Spleen (tissue), 7 donors: ENCODE data around the gene VGLL4.

Experiments used
- POLR2A ChIP-seq, 3 donors: fragments of 450-650 bp; IDR thresholded peaks; one replicate each; pipeline ENCODE4 v1.5.1; 2017; ENCODE audit warnings: antibody characterized with exemption in 3 of 3, mild to moderate bottlenecking in 1 of 3
- TF ChIP-seq, protein P1 (sequence below), 11 experiments: fragments of 200-600 bp in 7 of 11; fragments of 450-650 bp in 4 of 11; sonication (generic) in 4 of 11; IDR thresholded peaks in 8 of 11; conservative IDR thresholded peaks in 3 of 11; 1 replicate in 7 of 11; 2 replicates in 4 of 11; pipeline versions ENCODE4 v1.4.0 to v1.8.0; 2016 to 2021; ENCODE audit warnings: antibody characterized with exemption in 11 of 11, inconsistent platforms in 4 of 11, mild to moderate bottlenecking in 1 of 11
- donor health status: DM: no; HTN: no; CAD: no; lungs with moderate emphysema.
- donor health status: DM: no; HTN: no; CAD: no.
- donor health status: DM: no; HTN: no; CAD: no.

DNA sequence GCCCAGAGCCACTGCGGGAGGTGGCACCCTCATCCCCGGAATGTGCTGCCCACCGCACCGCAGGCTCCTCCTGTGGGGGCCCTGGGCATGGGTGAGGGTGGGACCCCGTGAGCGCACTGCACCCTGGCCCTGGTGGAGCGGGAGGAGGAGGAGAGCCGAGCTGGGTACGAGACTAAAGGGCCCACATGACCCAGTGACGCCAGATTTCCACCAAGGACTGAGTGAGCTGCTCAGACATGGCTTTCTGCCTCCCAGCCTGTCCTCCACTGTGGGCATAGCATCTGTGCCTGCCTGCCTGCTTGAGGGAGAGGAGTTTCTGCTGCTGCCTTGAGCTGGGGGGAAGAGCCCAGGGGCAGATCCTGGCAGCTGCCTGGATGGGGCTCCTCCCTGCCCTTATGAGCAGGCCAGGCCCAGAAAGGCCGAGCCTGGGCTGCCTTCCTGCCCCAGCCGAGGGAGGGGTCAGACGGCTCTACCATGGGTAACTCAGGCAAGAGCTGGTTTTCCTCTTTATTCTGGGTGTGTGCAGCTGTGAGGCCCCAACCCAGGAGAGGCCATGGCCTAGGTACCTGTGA lies 88.4 kb downstream of the VGLL4 start:
- TF ChIP-seq, protein P1, sequence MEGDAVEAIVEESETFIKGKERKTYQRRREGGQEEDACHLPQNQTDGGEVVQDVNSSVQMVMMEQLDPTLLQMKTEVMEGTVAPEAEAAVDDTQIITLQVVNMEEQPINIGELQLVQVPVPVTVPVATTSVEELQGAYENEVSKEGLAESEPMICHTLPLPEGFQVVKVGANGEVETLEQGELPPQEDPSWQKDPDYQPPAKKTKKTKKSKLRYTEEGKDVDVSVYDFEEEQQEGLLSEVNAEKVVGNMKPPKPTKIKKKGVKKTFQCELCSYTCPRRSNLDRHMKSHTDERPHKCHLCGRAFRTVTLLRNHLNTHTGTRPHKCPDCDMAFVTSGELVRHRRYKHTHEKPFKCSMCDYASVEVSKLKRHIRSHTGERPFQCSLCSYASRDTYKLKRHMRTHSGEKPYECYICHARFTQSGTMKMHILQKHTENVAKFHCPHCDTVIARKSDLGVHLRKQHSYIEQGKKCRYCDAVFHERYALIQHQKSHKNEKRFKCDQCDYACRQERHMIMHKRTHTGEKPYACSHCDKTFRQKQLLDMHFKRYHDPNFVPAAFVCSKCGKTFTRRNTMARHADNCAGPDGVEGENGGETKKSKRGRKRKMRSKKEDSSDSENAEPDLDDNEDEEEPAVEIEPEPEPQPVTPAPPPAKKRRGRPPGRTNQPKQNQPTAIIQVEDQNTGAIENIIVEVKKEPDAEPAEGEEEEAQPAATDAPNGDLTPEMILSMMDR (IDR thresholded peaks at IDR 0.05 in 8 of 11, conservative IDR thresholded peaks at IDR 0.05 in 3 of 11): no peak
- no peak for TF ChIP-seq POLR2A (IDR thresholded peaks at IDR 0.05)
